GM23338 (cell line): Measurements from ENCODE around the gene PTGDS. TPM values are rescaled to one million over a fixed set of nuclear protein-coding genes. Genes with fewer than 3 reads are reported as not detected.

Experiments
- ATAC-seq: fragments of 200-7000 bp; cut with Tn5 transposase; 3 replicates; pipeline ENCODE4 v1.9.1; 2020
- DNase-seq: peaks from one replicate; pipeline ENCODE4 v3.0.0-alpha.2; 2015; ENCODE audit warnings: low spot score
- H2AFZ ChIP-seq: fragments of 200-600 bp; sonication (generic); 2 replicates; pipeline ENCODE4 v1.8.0; 2016; ENCODE audit warnings: antibody characterized with exemption, mild to moderate bottlenecking, moderate library complexity
- H3F3A ChIP-seq: fragments of 200-600 bp; sonication (generic); replicated peaks from 2 replicates; pipeline ENCODE4 v1.8.0; 2017; ENCODE audit warnings: antibody characterized with exemption, mixed run types, low read depth
- H3K27ac ChIP-seq: fragments of 200-600 bp; sonication (generic); 2 replicates; pipeline ENCODE4 v1.6.1; 2016; ENCODE audit warnings: low read depth
- H3K27me3 ChIP-seq: fragments of 200-600 bp; sonication (generic); 2 replicates; pipeline ENCODE4 v1.8.0; 2016; ENCODE audit warnings: mild to moderate bottlenecking, mixed run types, moderate library complexity; ENCODE audit not compliant: insufficient read depth
- H3K36me3 ChIP-seq: fragments of 200-600 bp; sonication (generic); 2 replicates; pipeline ENCODE4 v1.8.0; 2016; ENCODE audit warnings: mild to moderate bottlenecking; ENCODE audit not compliant: insufficient read depth
- H3K4me1 ChIP-seq: fragments of 200-600 bp; sonication (generic); 2 replicates; pipeline ENCODE4 v1.8.0; 2016; ENCODE audit warnings: mild to moderate bottlenecking, moderate library complexity; ENCODE audit not compliant: insufficient read depth
- H3K4me2 ChIP-seq: fragments of 200-600 bp; sonication (generic); 2 replicates; pipeline ENCODE4 v1.7.1; 2017; ENCODE audit warnings: mixed run types
- H3K4me3 ChIP-seq: fragments of 200-600 bp; sonication (generic); 2 replicates; pipeline ENCODE4 v1.6.1; 2016; ENCODE audit warnings: mixed run types
- H3K79me2 ChIP-seq: fragments of 200-600 bp; sonication (generic); replicated peaks from 2 replicates; pipeline ENCODE4 v1.8.0; 2017; ENCODE audit warnings: mild to moderate bottlenecking; ENCODE audit not compliant: insufficient read depth
- H3K9me2 ChIP-seq: fragments of 200-600 bp; sonication (generic); 2 replicates; pipeline ENCODE4 v1.8.0; 2017; ENCODE audit not compliant: insufficient read depth
- H4K20me1 ChIP-seq: fragments of 200-600 bp; sonication (generic); replicated peaks from 2 replicates; pipeline ENCODE4 v1.8.0; 2017; ENCODE audit warnings: mild to moderate bottlenecking; ENCODE audit not compliant: insufficient read depth
- H3K27ac Mint-ChIP-seq: 2 replicates; pipeline ENCODE4 v1.8.0; 2020; ENCODE audit warnings: inconsistent platforms, mild to moderate bottlenecking, moderate library complexity, mixed read lengths
- H3K27me3 Mint-ChIP-seq: 3 replicates; pipeline ENCODE4 v1.8.0; 2022; ENCODE audit warnings: low read depth, mild to moderate bottlenecking, moderate library complexity, mixed read lengths, inconsistent platforms; ENCODE audit not compliant: insufficient read depth, poor library complexity
- H3K36me3 Mint-ChIP-seq: 3 replicates; pipeline ENCODE4 v1.8.0; 2021; ENCODE audit warnings: low read depth, mild to moderate bottlenecking, inconsistent platforms, moderate library complexity, mixed read lengths
- H3K4me1 Mint-ChIP-seq: 3 replicates; pipeline ENCODE4 v1.8.0; 2020; ENCODE audit warnings: mild to moderate bottlenecking, inconsistent platforms, mixed read lengths
- H3K4me3 Mint-ChIP-seq: 3 replicates; pipeline ENCODE4 v1.8.0; 2021; ENCODE audit warnings: moderate library complexity, mild to moderate bottlenecking, inconsistent platforms, mixed read lengths
- H3K9me3 Mint-ChIP-seq: 3 replicates; pipeline ENCODE4 v1.8.0; 2020; ENCODE audit warnings: moderate library complexity, mild to moderate bottlenecking, inconsistent platforms, mixed read lengths
- CREB1 ChIP-seq: fragments of 250-450 bp; sonication (Bioruptor Pico); IDR thresholded peaks from 2 replicates; pipeline ENCODE4 v1.5.0; 2020; ENCODE audit warnings: low read depth, mild to moderate bottlenecking, moderate library complexity
- CTCF ChIP-seq, 2 experiments: fragments of 200-600 bp in 1 of 2; sonication (generic) in 1 of 2; conservative IDR thresholded peaks; 2 replicates each; pipeline versions ENCODE4 v1.5.1 to v1.6.1; 2016 to 2017; ENCODE audit warnings: antibody characterized with exemption in 2 of 2, low read depth in 2 of 2, mild to moderate bottlenecking in 2 of 2, moderate library complexity in 1 of 2
- ETS1 ChIP-seq: IDR thresholded peaks from 2 replicates; pipeline ENCODE4 v1.6.1; 2016; ENCODE audit warnings: antibody characterized with exemption
- EZH2 ChIP-seq: fragments of 200-600 bp; sonication (generic); IDR thresholded peaks from one replicate; pipeline ENCODE4 v1.8.0; 2017; ENCODE audit warnings: antibody characterized with exemption, mild to moderate bottlenecking, low read depth; ENCODE audit not compliant: unreplicated experiment
- EZH2phosphoT487 ChIP-seq: fragments of 200-600 bp; sonication (generic); IDR thresholded peaks from one replicate; pipeline ENCODE4 v1.8.1; 2018; ENCODE audit warnings: antibody characterized with exemption; ENCODE audit not compliant: unreplicated experiment
- JUNB ChIP-seq: IDR thresholded peaks from one replicate; pipeline ENCODE4 v1.6.1; 2016; ENCODE audit warnings: antibody characterized with exemption; ENCODE audit not compliant: unreplicated experiment
- NANOG ChIP-seq: IDR thresholded peaks from 2 replicates; pipeline ENCODE4 v1.6.1; 2016; ENCODE audit warnings: antibody characterized with exemption, borderline replicate concordance
- POLR2AphosphoS5 ChIP-seq: IDR thresholded peaks from 2 replicates; pipeline ENCODE4 v1.6.1; 2016; ENCODE audit warnings: antibody characterized with exemption, low read depth
- REST ChIP-seq: IDR thresholded peaks from one replicate; pipeline ENCODE4 v1.6.1; 2018; ENCODE audit warnings: antibody characterized with exemption; ENCODE audit not compliant: unreplicated experiment
- STAT1 ChIP-seq: IDR thresholded peaks from one replicate; pipeline ENCODE4 v1.6.1; 2016; ENCODE audit warnings: antibody characterized with exemption; ENCODE audit not compliant: unreplicated experiment
- ZNF114 ChIP-seq: fragments of 250-450 bp; sonication (Bioruptor Pico); IDR thresholded peaks from 2 replicates; pipeline ENCODE4 v1.5.0; 2020; ENCODE audit warnings: mild to moderate bottlenecking, moderate library complexity
- ZNF331 ChIP-seq: fragments of 250-450 bp; sonication (Bioruptor Pico); IDR thresholded peaks from 2 replicates; pipeline ENCODE4 v1.5.0; 2020; ENCODE audit warnings: low read depth, mild to moderate bottlenecking, moderate library complexity
- ZNF462 ChIP-seq: fragments of 250-450 bp; sonication (Bioruptor Pico); IDR thresholded peaks from 2 replicates; pipeline ENCODE4 v1.5.0; 2020; ENCODE audit warnings: mild to moderate bottlenecking, moderate library complexity
- polyA plus RNA-seq: library from polyadenylated mRNA; unstranded; fragments of >200 nt; fragmentation: Nextera tagmentation; extraction: Ambion mirVana; gene quantifications from 2 replicates; pipeline ENCODE4 v1.2.1, GENCODE V29; 2016
- total RNA-seq: library from RNA; depleted of rRNA; stranded (reverse); fragments of >200 nt; shearing (Covaris generic); gene quantifications from 2 replicates; pipeline ENCODE4 v1.2.3, GENCODE V29; 2014

PTGDS gene
- total and polyA plus RNA-seq, 2 experiments from 2014 or later = 1.9 to 3.1 TPM

GRCh38 chr9:137015540-137015930 lies 38.2 kb downstream of the PTGDS start:
- no peak overlapping the region for H3K4me3 ChIP-seq
- H4K20me1 ChIP-seq = no peaks in the 10 kb centered on the region
- H3K4me1 ChIP-seq = no peaks in the 10 kb centered on the region
- no peaks in the 10 kb centered on the region for H3K27me3 ChIP-seq
- no peak overlapping the region for H3K27ac ChIP-seq
- H3K4me3 Mint-ChIP-seq = no peak overlapping the region
- no peak overlapping the region for H2AFZ ChIP-seq
- no peaks in the 10 kb centered on the region for H3F3A ChIP-seq
- no peak for DNase-seq
- peaks cover 2% of the 10 kb centered on the region; the same call in 1 of the 3 replicates for H3K36me3 Mint-ChIP-seq
- H3K4me1 Mint-ChIP-seq = no peaks in the 10 kb centered on the region
- H3K27me3 Mint-ChIP-seq = peaks cover 4% of the 10 kb centered on the region
- TF ChIP-seq REST (no peak), ETS1 (no peak), STAT1 (no peak), EZH2phosphoT487 (no peak), JUNB (no peak), ZNF331 (CRISPR knock-in tag) (no peak), NANOG (no peak), ZNF114 (CRISPR knock-in tag) (no peak), POLR2AphosphoS5 (no peak), EZH2 (no peak), CTCF (conservative IDR thresholded peaks at IDR 0.05; ENCODE audit: low read depth in 2 of 2) (no peak), CREB1 (no peak), ZNF462 (CRISPR knock-in tag) (no peak)
- no peaks in the 10 kb centered on the region for H3K36me3 ChIP-seq
- H3K9me3 Mint-ChIP-seq = no peaks in the 10 kb centered on the region
- H3K79me2 ChIP-seq = no peaks in the 10 kb centered on the region
- no peak overlapping the region for H3K27ac Mint-ChIP-seq
- ATAC-seq = no peak
- no peaks in the 10 kb centered on the region for H3K9me2 ChIP-seq
- H3K4me2 ChIP-seq = no peak overlapping the region
